ENCODE data around the gene KRT7.

The KRT7 gene

DNA sequence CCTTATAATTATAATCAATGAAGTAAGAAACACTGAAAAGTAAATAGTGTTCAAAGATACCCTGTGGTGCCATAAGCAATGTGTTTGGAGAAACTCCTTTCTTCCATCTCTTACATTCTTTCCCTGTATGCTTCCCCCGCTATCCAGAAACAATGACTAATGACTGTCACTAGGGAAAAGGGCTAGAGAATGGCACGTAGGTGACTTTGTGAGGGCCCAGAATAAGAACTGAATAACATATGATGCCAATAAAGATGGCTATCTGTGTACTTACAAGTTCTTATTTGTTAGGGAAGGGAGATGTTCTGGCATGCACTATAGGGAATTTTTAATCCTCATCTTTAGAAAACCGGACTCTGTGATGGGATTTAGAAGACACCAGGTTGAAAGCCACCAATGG, 4.7 kb upstream of the KRT7 start:
- TF ChIP-seq, protein P1, sequence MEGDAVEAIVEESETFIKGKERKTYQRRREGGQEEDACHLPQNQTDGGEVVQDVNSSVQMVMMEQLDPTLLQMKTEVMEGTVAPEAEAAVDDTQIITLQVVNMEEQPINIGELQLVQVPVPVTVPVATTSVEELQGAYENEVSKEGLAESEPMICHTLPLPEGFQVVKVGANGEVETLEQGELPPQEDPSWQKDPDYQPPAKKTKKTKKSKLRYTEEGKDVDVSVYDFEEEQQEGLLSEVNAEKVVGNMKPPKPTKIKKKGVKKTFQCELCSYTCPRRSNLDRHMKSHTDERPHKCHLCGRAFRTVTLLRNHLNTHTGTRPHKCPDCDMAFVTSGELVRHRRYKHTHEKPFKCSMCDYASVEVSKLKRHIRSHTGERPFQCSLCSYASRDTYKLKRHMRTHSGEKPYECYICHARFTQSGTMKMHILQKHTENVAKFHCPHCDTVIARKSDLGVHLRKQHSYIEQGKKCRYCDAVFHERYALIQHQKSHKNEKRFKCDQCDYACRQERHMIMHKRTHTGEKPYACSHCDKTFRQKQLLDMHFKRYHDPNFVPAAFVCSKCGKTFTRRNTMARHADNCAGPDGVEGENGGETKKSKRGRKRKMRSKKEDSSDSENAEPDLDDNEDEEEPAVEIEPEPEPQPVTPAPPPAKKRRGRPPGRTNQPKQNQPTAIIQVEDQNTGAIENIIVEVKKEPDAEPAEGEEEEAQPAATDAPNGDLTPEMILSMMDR (IDR thresholded peaks at IDR 0.05; ENCODE audit: extremely low read depth, missing control alignments), result no peak
- DNase-seq (ENCODE audit: low spot score), result no peak

- TF ChIP-seq, protein P1 (IDR thresholded peaks at IDR 0.05; ENCODE audit: extremely low read depth, missing control alignments), result no peak
- no peak for DNase-seq (ENCODE audit: low spot score)
Observed at GRCh38 chr12:52228931-52229330, 4.1 kb upstream of the KRT7 start.

DNA sequence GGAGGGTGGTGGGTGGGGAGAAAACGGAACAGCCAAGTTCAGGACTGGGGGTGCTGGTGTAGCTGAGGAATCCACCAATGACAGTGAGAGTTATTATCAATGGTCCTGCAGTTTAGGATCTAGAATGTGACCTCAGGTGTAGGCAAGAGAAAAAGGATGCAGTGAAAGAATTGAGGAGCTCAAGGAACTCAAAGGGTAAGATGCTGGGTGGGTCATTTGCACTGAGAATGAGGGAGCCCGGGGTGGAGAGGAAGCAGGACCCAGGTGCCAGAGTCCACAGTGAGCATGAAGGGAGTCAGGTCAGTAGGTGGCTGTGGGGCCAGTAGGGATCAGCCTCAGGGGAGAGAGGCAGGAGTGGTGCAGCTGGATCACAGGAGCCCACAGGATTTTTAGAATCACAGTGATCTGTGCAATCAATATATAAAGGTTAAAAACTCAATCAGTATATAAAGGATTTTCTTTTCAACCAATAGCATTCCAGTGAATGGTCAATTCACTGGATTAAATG, 3.2 kb upstream of the KRT7 start:
- TF ChIP-seq, protein P1 (IDR thresholded peaks at IDR 0.05; ENCODE audit: extremely low read depth, missing control alignments), result no peak
- DNase-seq (ENCODE audit: low spot score), result no peak

DNA sequence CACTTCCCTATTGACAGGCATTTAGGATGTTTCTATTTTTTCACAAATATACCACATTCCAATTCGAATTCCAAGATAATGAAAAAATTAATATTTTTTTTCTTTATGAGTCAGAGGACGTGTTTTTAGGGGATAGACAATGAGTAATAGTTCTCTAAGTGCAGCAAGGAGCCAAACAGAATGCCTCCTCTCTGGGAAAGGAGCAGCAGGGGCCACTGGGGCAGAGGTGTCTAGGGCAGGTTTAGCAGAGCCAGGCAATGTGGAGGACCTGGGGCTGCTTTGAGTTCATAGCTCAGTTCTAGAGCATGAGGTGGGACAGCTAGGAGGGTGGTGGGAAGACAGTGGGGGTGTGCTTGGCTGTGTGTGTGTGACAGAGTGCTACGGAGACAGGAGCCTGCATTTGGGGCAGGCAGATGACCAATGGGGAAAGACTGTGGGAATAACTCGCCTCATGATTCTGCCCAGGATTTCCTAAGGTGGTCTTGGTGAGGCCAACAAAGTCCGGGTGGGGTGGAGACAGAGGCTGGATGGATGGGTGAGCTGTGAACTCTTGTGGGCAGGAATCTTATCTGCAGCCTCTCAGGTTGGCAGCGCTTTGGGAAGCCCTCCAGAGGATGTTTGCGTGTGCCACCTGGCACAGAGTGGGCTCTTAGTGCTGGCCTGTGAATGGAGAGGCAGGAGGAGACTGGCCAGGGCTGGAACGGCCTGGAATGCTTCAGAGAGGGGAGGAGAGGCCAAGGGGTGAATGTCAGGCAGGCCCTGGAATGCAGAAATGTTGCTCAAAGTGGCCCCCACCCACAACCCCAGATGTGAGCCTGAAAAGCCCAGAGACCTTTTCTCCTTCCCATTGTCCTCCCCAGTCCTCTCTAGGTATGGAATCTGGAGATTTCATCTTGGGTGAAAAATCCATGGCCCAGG, 2.4 kb upstream of the KRT7 start:
- TF ChIP-seq, protein P1 (IDR thresholded peaks at IDR 0.05; ENCODE audit: extremely low read depth, missing control alignments), result no peak
- no peak for DNase-seq (ENCODE audit: low spot score)

DNA sequence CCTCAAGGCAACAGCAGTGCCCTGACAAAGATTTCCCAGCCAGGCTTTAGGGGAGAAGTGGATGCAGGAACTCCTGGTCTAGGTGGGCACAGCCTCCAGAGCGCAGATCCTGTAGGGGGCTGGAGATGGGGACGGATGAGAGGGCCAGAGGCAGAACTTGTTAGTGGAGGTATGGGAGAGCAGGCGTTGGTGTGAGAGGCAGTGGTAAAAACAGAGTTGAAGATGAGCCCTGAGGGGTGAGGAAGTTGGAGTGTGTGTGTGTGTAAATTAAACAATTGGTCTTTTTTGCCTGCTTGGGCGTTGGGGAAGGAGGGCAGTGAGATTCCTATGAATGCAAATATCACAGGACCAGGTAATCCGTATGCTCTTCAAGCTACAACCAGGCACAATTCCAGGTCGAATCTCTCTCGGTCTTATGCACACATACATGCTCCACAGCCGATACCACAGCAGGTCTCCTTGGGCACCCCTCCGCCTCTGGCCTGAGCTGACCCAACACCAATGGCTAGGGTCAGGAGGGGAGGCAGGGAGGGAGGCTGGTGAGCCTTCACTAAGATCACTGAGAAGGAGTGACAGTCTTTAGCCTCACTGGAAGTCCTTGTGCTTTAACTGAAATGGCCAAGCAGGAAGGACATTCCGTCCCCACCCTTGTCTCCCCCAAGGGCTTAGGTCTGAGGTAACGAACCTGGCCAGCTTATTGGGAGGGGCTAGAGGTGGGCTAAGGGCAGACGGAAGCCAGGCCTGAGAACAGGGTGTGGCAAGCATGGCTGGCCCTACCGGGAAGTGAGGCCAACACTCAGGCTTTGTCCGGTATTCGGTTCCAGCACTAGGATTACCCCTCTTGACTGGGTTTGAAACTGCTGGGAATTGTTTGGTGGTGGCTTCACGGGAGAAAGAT, 1.5 kb upstream of the KRT7 start:
- DNase-seq (ENCODE audit: low spot score), result no peak
- TF ChIP-seq, protein P1 (IDR thresholded peaks at IDR 0.05; ENCODE audit: extremely low read depth, missing control alignments), result no peak

- no peak for DNase-seq (ENCODE audit: low spot score)
- TF ChIP-seq, protein P1 (IDR thresholded peaks at IDR 0.05; ENCODE audit: extremely low read depth, missing control alignments), result no peak
Observed at GRCh38 chr12:52232203-52232673, 805 bp upstream of the KRT7 start.

All from GM20000 (cell line).